NCI-H1417 (cell line): Measurements from ENCODE around the gene EHD2.
"Not testable (repeated sequence)": the region's sequence is repeated elsewhere in the genome, so short reads cannot be mapped to it uniquely, and the experiment has no call there.

Experiments used
- DNase-seq, 3 experiments: peaks; one replicate each; lab custom pipeline; 2025; lab: John Stamatoyannopoulos, UW

Gene EHD2

DNA sequence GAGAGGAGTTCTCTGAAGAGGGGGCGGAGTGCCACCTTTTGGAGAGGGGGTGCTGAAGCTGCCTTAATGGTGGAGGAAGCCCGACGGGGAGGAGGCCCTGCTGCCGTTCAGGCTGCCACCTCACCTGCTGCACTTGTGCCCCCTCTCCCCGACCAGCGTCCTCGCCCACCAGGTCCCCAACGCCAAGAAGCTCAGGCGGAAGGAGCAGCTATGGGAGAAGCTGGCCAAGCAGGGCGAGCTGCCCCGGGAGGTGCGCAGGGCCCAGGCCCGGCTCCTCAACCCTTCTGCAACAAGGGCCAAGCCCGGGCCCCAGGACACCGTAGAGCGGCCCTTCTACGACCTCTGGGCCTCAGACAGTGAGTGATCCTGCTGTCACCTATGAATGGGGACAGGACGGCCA lies 37.5 kb downstream of the EHD2 start:
- no peak for DNase-seq

DNA sequence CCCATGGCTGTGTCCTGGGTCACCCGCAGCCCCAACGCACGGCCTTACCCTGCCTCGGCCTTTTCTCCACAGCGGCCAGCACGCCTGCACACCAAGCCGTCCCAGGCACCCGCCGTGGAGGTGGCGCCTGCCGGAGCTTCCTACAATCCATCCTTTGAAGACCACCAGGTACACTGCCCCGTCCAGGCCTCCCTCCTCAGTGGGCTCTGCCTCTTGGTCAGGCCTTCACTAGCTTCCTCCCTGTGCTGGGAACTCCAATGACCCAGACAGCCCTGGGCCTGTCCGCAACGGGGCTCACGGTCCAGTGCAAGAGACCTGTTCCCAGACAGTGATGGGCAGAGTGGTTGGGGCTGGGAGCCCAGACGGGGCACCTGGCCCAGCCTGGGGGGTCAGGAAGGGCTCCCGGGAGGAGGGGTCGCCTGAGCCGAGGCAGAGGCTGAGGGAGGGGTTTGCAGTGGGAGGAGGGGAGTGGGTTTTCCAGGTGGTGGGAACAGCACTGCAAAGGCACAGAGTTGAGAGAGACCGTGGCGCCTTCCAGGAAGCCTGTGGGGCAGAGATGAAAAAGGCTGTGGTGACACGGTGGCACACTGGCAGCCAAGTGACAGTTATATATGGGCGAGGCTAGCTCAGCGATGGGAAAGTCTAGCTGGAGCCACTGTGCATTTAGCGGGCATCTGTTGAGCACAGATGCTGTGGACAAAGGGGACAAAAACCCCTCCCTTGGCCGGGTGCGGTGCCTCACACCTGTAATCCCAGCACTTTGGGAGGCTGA lies 39.4 kb downstream of the EHD2 start:
- DNase-seq = no peak

- no peak for DNase-seq
Measured at GRCh38 chr19:47754206-47755064, 41.2 kb downstream of the EHD2 start.

- DNase-seq = no peak
Measured at GRCh38 chr19:47755065-47755761, 42.0 kb downstream of the EHD2 start.

GRCh38 chr19:47755762-47756626 lies 42.8 kb downstream of the EHD2 start:
- no peak for DNase-seq

DNA sequence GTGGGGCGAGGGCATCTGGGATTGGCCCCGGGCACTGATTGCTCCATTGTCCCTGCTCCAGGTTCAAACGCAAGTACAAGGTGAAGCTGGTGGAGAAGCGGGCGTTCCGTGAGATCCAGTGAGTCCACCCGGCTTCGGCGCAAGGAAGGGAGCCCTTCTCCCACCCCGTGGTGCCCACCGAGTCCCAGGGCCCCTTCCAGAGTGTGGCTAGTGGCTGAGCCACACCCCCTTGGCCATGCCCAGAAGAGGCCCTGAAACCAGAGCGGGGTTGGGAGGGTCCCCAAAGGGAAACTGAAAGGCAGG lies 43.4 kb downstream of the EHD2 start:
- DNase-seq = no peak

DNA sequence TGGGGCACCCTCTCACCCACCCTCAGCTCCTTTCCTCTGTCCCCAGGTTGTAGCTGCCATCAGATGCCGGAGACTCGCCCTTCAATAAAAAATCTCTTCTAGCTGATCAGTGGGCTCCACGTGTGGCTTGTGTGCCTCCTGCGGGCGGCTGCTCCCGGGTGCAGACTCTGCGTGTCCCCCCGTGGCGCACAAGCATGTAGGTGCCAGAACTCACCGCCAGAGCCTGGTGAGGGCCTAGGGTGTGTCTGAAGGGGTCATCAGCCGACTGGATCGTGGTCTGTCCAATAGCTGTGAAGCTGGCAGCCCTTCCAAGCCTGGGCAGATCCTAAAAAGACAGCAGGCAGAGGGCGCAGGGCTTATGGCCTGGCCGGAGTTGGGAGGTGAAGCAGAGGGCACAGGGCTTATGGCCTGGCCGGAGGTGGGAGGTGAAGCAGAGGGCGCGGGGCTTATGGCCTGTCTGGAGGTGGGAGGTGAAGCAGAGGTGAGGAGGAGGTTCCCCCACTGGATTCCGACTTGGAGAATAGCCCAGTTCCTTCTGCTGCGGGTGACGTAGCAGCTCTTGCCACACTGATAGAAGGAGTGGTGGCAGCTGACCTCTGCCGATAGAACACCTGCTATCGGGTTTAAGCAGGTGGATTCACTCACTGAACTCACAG lies 43.9 kb downstream of the EHD2 start:
- DNase-seq = no peak

GRCh38 chr19:47757617-47758442 lies 44.6 kb downstream of the EHD2 start:
- no peak for DNase-seq

DNA sequence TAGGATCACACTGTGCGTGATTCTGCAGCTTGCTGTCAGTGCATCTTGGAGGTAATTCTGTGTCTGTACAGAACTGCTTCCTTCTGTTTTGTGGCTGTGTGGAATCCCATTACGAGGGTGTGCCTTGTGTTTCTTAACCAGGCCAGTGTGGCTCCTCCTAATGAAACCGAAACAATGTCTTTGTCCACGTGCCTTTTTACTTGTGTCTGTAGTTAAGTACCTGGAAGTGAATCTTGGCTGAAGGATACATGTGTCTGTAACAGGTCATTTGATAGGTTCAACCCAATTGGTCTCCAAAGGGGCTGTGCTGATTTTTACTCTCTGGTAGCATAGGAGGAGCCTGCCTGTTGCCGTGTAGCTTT lies 45.2 kb downstream of the EHD2 start:
- DNase-seq = no peak

DNA sequence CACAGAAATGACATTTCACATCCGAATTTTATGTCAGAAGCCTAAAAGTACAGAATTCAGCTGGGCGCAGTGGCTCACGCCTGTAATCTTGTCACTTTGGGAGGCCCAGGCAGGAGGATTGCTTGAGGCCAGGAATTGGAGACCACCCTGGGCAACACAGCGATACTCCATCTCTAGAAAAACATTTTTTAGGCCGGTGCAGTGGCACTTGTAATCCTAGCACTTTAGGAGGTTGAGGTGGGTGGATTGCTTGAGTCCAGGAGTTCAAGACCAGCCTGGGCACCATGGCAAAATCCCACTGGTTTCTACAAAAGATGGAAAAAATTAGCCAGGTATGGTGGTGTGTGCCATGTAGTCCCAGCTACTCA lies 47.4 kb downstream of the EHD2 start:
- no peak for DNase-seq

DNA sequence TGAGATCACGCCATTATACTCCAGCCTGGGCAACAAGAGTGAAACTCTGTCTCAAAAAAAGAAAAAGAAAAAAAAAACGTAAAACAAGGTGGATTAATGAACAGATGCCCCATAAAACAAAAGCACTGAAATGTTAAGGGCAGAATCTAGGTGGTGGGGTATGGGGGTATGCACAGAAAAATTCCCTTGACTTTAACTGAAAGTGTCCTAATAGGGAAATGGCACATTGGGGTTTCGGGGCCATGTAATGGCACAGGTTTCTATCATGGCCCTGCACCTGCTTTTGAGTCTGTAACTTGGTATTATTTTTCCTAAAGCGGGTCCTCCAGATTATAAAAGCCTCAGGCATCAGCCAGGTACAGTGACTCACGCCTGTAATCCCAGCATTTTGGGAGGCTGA lies 48.3 kb downstream of the EHD2 start:
- DNase-seq = no peak

- no peak for DNase-seq
Measured at GRCh38 chr19:47762151-47762550, 48.9 kb downstream of the EHD2 start.

DNA sequence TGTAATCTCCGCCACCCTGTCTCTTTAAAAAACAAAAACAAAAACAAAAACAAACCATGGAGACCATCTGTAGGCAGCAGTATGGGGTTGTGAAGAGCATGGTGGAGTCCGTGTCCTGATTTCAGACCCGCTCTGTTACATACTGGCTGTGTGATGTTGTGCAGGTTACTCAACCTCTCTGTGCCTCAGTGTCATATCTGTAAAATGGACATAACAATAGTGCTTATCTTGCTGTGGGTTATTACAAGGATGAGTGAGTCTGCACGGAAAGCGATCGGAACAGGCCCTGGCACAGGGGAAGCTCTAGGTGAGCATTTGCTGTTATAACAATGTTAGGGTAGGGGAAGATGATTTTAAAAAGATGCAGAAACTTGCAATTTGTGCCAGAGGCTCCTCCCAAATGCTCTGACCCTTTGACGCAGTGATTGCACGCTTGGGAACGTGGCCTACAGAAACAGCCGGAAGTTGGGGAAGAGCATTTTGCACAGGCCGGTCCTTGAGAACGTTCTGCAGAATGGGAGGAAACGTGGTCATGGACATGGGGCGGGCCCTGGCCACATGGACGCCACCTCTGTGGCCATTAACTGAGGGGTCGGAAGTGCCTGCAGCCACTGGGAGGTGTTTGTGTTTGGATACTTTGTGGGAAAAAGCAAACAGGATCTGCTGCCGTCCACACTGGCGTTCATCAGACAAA lies 49.5 kb downstream of the EHD2 start:
- no peak for DNase-seq

GRCh38 chr19:47764705-47765104 lies 51.5 kb downstream of the EHD2 start:
- not testable (repeated sequence) for DNase-seq

- DNase-seq = peak; percentile 13 to 39 (median 37)
Measured at GRCh38 chr19:47765523-47766358, 52.5 kb downstream of the EHD2 start.

- DNase-seq = no peak
Measured at GRCh38 chr19:47766359-47766620, 53.1 kb downstream of the EHD2 start.

- DNase-seq = no peak
Measured at GRCh38 chr19:47766670-47767069, 53.4 kb downstream of the EHD2 start.

DNA sequence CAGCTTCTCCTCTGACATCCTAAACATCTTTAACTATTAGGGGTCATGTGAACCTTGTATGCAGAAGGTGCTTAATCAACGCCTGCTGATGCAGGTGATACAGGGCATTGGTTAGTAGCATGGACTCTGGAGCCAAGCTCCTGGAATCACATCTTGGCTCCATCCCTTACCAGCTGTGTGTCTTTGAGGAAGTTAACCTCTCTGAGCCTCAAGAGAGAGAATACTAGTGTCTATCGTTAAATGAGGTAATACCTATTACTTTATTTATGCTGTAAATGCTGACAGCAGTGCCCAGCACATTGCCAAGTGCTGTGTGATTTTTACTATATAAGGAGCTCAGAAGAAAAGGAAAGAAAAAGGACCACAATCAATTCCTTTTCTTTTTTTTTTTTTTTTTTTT lies 54.1 kb downstream of the EHD2 start:
- no peak for DNase-seq

DNA sequence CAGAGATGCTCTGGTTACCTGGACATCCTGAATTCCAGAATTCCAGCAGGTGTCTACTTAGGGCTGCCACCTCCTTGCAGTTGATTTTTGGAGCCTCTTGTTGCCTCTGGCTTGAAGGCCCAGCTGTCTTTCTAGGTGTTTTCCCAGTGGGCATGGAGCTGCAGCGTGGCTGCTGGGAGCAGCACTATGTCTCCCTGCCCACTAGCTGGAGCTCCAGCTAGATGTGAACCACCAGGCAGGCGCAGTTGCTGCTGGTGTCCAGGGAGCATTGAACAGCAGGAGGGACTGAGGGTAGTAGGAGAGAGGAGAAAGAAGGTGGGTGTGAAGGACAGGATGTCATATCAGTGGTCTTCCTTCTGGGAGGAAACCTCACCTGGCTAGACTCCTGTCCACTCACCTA lies 55.4 kb downstream of the EHD2 start:
- no peak for DNase-seq
